Hematopoietic multipotent progenitor cell treated with erythropoietin and hydrocortisone succinate and interleukin-3 and kit ligand, for 15 days (in vitro differentiated cells): Measurements from ENCODE around the gene PLEKHA7.
A peak's percentile ranks its signal among the peaks of the same experiment; 100 is the strongest.
"Not testable (repeated sequence)": the region's sequence is repeated elsewhere in the genome, so short reads cannot be mapped to it uniquely, and the experiment has no call there.

Experiments used
- DNase-seq: peaks from one replicate; pipeline ENCODE4 v3.0.0-alpha.2; 2015; ENCODE audit warnings: low spot score

Gene PLEKHA7

DNA sequence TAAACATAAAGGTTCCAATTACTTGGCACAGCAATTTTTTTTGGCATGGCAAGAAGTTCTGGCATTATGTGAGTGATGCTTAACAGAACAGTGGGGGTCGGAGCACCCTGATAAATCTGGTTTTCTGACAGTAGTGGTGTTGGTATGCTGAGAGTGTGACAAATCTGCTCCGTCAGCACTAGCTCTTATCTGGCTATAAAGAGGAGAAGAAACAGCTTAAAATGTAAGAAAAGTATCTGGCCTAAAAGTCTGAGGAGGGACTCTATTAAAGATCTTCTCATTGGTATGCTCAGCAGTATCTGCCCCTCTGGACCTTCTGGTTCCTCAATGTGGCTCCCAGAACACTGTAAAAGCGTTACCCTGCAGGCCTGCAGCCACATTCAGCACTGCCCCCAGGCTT, 137.4 kb downstream of the PLEKHA7 start:
- DNase-seq: no peak

DNA sequence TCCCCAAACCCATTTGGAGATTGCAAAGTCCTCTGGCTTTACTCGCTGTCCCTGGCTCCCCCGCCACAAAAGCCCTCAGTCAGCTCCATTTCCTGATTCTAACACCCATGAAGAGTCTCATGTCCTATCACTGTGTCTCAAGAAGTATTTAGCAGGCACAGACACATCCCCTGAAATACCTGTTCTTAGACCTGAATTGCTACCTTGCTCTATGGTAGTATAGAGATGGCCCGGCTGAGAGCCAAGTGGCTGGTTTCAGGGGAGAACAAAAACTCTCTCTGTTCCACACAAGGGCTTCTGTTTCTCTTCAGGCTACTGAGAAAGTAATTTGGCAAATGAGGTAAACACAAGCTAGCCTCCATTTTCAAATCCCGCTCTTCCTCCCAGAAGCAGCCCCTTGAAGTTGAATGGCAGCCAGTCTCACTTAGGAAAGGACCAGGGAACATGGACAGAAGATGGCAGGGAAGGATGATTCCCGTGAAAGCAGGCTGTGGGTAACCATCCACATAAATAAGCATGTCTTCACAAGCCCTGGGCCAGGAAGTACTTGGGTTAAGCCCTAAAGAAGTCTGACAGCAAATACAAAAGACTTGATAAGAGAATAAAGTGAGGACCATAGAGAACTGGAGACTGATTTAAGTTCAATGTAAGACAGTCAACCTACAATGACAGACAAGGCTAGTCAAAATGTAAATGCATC, 138.0 kb downstream of the PLEKHA7 start:
- no peak for DNase-seq

DNA sequence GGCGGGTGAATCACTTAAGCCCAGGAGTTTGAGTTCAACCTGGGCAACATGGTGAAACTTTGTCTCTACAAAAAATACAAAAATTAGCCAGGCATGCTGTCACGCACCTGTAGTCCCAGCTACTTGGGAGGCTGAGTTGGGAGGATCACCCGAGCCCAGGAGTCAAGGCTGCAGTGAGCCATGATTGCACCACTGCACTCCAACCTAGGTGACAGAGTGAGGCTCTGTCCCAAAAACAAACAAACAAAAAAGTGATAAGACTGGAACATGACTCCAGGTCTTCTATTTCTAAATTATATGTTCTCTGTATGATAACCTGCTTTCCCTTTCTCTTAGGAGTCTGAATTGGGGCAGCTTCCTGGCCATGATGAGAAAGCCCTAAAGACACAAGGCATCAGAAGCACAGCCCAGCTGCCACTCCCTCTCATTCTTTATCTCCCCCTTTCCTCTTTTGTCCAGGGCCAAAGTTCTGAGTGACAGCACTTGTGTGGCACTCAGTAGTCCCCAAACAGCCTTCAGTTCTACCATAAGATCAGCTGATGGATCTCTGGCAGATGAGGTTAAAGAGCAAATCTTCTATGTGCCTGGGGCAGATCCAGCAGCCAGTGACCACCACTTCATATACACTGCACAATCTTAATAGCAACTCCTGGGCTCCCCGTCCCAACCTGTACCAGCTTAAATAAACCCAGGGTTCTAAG, 139.8 kb downstream of the PLEKHA7 start:
- no peak for DNase-seq

DNA sequence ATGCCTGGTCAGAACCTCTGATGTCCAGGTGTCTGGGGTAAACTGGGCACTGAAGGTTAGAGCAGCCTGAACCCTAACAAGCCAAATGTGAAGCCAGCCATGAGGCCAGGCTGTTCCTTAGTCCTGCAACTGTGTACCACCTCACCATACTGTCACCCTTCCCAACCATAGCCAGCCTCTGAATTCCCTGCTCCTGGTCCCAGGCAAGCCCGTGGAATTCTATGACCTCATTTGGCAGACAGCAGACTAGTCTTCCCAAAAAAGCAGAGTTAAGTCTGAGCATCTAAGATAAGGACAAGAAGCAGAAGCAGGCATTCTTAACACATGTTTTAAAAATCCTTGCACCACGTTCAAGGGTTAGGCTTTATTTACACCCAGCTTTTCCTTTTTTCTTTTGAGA, 140.9 kb downstream of the PLEKHA7 start:
- DNase-seq: no peak

DNA sequence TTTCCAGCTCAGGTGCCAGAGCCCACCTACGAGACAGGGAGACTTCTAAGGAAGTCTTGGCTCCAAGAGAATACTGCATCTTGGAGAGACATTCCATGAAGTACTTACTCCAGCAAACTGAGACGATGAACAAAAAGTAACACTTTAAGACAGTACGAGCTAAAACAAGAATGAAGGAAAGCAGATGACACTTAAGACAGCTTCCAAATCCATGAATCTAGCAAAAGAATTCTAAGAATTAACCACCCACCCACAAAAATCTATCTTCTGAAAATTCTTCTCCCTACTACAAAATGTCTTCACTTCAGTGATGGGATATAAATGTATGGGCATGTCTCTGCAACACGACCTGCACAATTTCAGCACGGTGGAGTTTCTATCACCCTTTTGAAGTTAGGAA, 142.8 kb downstream of the PLEKHA7 start:
- no peak for DNase-seq

DNA sequence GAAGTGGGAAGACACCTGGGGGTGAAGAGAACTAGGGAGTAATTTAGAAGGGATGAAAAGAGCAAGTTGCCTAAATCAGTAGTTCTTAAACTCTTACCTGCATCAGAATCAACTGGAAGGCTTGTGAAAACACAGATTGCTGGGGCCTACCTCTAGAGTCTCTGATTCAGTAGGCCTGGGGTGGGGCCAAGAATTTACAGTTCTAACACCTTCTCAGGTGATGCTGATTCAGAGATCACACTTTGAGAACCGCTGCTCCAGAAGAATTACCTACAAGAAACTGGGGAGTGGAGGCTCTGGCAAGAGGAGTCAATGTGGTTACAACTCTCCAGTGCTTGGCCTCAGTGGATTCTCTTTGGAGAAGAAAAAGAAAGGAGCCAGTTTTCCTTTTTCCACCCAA, 147.1 kb downstream of the PLEKHA7 start:
- no peak for DNase-seq

GRCh38 chr11:16864428-16864827, 149.8 kb downstream of the PLEKHA7 start:
- DNase-seq: not testable (repeated sequence)

GRCh38 chr11:16863389-16863788, 150.8 kb downstream of the PLEKHA7 start:
- DNase-seq: no peak

GRCh38 chr11:16862726-16863125, 151.5 kb downstream of the PLEKHA7 start:
- no peak for DNase-seq

DNA sequence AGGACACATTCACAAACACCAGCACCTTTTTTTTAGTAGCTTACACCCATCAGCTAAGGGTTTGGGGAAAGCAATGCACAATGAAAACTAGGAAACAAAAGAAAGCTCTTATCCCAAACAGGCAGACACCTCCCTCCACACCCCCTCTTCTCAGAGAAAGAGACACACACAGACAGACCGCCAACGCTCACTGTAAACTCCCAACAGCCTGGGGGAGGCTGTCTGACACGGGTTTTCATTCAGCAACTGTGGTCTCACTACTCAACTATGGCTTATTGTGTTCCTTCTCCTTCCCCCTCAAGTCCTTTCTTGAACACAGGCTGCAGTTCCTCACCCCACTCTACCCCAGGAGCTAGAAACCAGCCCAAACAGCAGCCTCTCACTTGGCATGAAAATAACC, 152.4 kb downstream of the PLEKHA7 start:
- no peak for DNase-seq

- no peak for DNase-seq
These were observed 153.6 kb downstream of the PLEKHA7 start for GRCh38 chr11:16860617-16861016.

DNA sequence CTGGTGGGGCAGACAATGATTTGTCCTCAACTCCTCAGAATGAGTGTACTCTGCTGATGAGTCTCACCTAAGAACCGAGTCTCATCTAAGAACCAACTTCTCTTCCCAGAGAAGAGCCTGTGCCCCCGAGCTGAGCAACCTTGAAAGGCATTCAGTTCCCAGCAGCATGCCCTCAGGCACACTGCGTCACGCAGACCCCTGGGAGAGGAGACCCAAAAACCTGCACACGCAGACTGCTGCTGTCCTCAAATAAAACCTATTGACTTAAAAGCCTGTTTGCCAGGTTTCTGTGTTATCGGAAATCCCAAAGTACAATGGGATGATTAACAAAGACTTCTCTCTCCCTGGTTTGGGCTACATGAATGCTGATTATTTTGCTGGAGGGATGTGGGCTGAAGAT, 154.6 kb downstream of the PLEKHA7 start:
- no peak for DNase-seq

DNA sequence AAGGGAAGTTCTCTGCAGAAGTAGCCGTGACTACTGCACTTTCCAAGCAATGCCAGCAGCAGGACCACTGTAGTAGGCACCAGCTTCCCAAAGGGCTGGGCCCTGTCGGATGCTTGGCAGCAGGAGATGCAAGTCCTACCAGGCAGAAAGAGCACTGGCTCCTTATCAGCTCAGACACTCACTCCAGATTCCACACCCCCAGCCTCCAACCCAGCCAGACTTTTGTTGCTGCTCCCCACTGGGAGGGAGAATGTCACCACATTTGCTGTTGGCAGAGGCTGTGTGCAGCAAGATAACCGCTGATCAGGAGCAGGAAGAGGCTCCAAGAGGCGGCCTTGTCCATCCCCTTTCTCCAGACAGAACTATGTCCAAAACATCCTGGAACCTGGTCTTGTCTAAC, 157.0 kb downstream of the PLEKHA7 start:
- DNase-seq: peak; percentile 78

- no peak for DNase-seq
These were observed 158.2 kb downstream of the PLEKHA7 start for GRCh38 chr11:16856022-16856471.

DNA sequence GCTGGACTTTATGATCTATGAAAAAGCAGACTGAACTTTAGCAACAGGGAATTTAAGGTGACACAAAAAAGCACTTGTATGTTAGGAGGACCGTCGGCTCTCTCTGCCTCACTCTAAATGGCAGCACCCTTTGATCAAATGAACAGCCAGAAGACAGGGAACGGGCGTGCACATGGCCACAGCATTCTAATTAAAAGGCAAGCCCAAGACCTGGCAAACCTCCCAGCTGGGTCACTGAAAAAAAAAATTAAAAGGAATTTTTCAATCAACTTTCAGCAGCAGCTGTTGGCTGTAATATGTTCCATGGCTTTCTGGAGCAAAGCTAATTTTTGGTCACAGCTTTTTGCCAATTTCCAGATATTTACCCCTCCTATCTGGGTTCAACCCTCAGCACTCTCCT, 159.2 kb downstream of the PLEKHA7 start:
- DNase-seq: no peak

GRCh38 chr11:16853859-16854258, 160.4 kb downstream of the PLEKHA7 start:
- DNase-seq: peak; percentile 44

- no peak for DNase-seq
These were observed 160.9 kb downstream of the PLEKHA7 start for GRCh38 chr11:16853266-16853665.

GRCh38 chr11:16846305-16846704, 167.9 kb downstream of the PLEKHA7 start:
- DNase-seq: no peak

DNA sequence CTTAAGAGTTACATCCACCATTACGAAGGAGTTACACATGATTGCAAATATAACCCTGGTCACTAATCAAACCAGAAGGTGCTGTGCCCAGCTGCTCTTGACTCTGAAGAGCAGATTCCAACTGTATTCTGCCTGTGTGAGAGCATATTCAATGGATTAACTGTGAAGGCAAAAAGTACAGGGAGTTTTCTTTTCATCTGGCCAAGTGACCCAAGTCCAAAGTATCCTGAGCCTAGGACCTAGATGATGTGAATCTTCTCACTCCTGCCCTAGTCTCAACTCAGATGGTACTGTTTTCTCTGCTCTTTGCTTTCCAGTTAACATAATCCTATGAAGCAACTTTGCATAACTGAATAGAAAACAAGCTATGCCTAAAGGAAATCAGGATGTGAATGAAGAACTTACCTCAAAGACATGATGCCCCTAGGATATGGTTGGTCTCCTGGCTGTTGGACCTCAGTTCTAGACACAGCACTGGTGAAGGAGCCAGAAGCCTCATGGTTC, 169.9 kb downstream of the PLEKHA7 start:
- no peak for DNase-seq

- DNase-seq: peak; percentile 48
These were observed 170.9 kb downstream of the PLEKHA7 start for GRCh38 chr11:16843294-16843693.

- no peak for DNase-seq
These were observed 172.2 kb downstream of the PLEKHA7 start for GRCh38 chr11:16841984-16842383.

GRCh38 chr11:16841481-16841880, 172.7 kb downstream of the PLEKHA7 start:
- DNase-seq: no peak

DNA sequence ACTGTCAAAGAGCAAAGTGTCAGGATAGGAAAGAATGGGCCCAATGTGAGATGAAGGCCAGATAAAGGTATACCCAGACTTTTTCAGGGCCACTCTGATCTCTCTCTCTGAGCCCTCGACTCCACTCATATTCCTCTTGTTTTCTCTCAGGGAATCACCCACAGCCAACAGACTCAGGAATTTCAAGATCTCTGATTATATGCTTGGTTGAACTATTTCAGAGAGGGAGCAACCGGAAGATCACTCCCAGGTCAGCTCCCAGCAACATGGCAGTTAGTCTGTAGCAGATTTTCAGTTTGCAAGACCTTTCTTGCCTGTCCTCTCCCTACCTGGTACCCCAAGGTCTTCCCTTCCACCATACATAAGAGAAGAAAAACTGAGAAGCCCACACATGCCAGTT, 173.3 kb downstream of the PLEKHA7 start:
- DNase-seq: no peak

DNA sequence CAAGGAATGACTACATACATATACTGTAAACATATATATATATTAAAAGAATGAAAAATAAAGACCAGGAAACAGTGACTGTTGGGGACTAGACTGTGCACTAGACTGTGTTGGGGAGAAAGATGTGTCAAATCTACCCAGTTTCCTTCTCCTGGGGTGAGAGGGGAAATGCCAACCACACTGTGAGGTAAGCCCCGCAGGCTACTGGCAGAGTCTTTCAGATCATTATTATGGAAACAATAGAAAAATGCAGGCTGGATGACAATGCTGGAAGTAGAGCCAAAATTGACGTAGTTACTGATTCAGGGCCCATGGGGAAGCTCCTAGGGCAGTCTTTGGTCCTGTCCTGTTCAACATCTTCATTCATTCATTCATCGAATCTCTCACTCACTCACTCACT, 174.4 kb downstream of the PLEKHA7 start:
- DNase-seq: no peak
